ENCODE results near the gene BPNT1.
"Not testable (repeated sequence)": the region's sequence is repeated elsewhere in the genome, so short reads cannot be mapped to it uniquely, and the experiment has no call there.

Gene BPNT1

DNA sequence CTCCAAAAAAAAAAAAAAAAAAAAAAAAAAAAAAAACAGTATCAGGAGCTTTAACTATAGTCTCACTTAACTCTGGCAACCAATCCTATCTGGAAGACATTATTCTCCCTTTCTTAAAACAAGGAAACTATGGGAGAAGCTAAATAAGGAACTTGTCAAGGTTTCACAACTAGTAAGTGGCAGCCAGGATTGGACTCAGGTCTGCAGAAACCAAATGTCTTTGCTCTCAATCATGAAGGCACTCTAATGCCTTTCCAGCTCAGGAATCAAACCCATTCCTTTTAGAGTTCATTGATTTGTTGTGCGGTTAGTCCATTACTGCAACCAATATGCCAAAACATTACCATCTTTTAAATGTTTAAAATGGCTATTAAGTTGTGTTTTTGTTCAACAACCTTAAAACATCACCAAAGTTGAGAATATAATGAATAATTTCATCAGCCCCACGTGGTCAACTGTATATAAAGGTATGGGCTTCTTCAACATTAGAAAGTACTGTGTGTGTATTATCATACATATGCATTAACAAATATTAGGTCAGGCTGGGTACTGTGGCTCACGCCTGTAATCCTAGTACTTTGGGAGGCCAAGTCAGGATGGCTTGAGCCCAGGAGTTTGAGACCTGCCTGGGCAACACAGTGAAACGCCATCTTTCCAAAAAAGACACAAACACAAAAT lies 44.8 kb downstream of the BPNT1 start:
- peaks cover 64% of the 10 kb centered on the region for H3K36me3 Mint-ChIP-seq
- H3K9me3 Mint-ChIP-seq = no peaks in the 10 kb centered on the region
- H3K4me1 Mint-ChIP-seq = peaks cover 15% of the 10 kb centered on the region
- DNase-seq (ENCODE audit: low spot score in 2 of 2) = peak in 1 of 2 donors; percentile 60
- H3K27ac Mint-ChIP-seq = peak overlapping the region; percentile 97
- H3K4me3 Mint-ChIP-seq = peak overlapping the region; percentile 84
- ATAC-seq = no peak

GRCh38 chr1:220043646-220044045 lies 45.9 kb downstream of the BPNT1 start:
- DNase-seq (ENCODE audit: low spot score in 2 of 2) (no peak), ATAC-seq (no peak)
- peak overlapping the region; percentile 84 for H3K4me3 Mint-ChIP-seq
- H3K36me3 Mint-ChIP-seq = peaks cover 76% of the 10 kb centered on the region
- H3K4me1 Mint-ChIP-seq = peaks cover 19% of the 10 kb centered on the region
- no peaks in the 10 kb centered on the region for H3K9me3 Mint-ChIP-seq
- H3K27ac Mint-ChIP-seq = peak overlapping the region; percentile 60

DNA sequence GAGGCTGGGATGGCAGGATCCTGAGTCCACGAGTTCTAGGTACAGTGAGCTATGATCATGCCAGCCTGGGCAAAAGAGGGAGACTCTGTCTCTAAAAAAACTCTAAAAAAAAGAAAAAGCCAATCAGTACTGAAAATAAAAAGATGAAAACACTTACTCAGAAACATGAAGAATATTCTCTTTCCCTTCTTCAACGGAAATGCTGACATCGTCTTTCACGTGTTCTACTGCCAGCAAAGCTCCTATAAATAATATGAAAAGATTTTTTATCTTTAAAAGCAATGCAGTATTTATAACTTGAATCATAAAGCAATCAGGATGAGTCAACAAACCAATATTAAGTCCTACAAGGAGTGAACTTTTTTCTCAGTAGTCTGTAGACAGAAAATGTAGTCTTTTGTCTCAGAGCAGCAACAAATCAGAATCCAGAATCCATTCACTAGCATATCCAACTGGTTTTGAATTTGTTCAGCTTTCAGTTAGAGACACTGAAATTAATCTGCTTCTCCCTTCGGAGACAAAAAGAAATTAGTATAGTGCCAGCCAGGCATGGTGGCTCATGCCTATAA lies 49.5 kb downstream of the BPNT1 start:
- peaks cover 40% of the 10 kb centered on the region for H3K4me1 Mint-ChIP-seq
- H3K4me3 Mint-ChIP-seq = no peak overlapping the region
- ATAC-seq (no peak), DNase-seq (ENCODE audit: low spot score in 2 of 2) (no peak)
- H3K36me3 Mint-ChIP-seq = peaks cover 93% of the 10 kb centered on the region
- no peaks in the 10 kb centered on the region for H3K9me3 Mint-ChIP-seq
- peak overlapping the region; percentile 17 for H3K27ac Mint-ChIP-seq

- ATAC-seq (no peak), DNase-seq (ENCODE audit: low spot score in 2 of 2) (no peak)
- H3K27ac Mint-ChIP-seq = peak overlapping the region; percentile 30
- H3K4me3 Mint-ChIP-seq = no peak overlapping the region
- peaks cover 100% of the 10 kb centered on the region for H3K36me3 Mint-ChIP-seq
- no peaks in the 10 kb centered on the region for H3K9me3 Mint-ChIP-seq
- peaks cover 37% of the 10 kb centered on the region for H3K4me1 Mint-ChIP-seq
Measured at GRCh38 chr1:220038640-220039039, 50.9 kb downstream of the BPNT1 start.

- not testable (repeated sequence) for H3K4me3 Mint-ChIP-seq; H3K9me3 Mint-ChIP-seq; H3K27ac Mint-ChIP-seq; DNase-seq (ENCODE audit: low spot score in 2 of 2)
- H3K4me1 Mint-ChIP-seq = peaks cover 28% of the 10 kb centered on the region
- ATAC-seq = peak; percentile 75
- peaks cover 100% of the 10 kb centered on the region for H3K36me3 Mint-ChIP-seq
Measured at GRCh38 chr1:220037810-220038209, 51.8 kb downstream of the BPNT1 start.

DNA sequence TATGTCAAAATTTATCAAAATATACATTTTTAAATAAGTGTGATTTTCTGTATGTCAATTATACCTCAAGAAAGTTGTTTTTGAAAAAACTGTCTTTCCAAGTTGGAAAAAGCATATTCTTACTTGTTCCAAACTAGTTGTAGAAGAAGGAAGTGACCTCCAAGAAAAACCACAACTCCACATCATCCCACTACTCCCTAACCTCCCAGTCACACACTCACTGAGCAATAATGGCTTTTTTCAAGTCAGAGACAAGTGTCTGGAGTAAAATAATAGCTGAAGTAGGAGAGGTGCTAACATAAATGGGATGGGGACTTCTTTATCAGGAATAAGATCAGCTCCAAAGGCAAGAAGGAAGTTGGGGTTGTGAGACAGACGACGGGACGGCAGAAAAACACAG lies 56.7 kb downstream of the BPNT1 start:
- H3K4me3 Mint-ChIP-seq = no peak overlapping the region
- peaks cover 23% of the 10 kb centered on the region for H3K4me1 Mint-ChIP-seq
- no peaks in the 10 kb centered on the region for H3K9me3 Mint-ChIP-seq
- H3K27ac Mint-ChIP-seq = peak overlapping the region; percentile 40
- peaks cover 100% of the 10 kb centered on the region for H3K36me3 Mint-ChIP-seq
- no peak for ATAC-seq
- DNase-seq (ENCODE audit: low spot score in 2 of 2) = no peak

DNA sequence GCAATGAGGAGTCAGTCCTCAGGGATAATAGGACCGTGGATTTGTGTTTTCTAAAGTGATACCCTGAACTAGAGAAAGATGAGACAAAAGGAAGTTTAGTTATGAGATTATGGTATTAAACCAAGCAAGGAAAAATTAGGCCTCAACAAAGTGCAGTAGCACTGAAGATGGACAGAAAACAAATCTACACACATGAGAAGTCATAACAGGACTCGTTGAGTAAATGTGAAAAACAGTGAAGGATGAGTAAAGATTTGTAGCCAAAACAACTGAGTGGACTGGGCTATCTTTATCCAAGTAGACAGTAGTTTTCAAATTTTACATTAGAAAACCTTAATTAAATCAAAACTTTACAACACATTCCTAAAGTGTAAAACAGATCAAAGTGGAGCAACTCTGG lies 58.3 kb downstream of the BPNT1 start:
- peak; percentile 80 for ATAC-seq
- DNase-seq (ENCODE audit: low spot score in 2 of 2) = no peak
- no peaks in the 10 kb centered on the region for H3K9me3 Mint-ChIP-seq
- H3K4me3 Mint-ChIP-seq = no peak overlapping the region
- peaks cover 11% of the 10 kb centered on the region for H3K4me1 Mint-ChIP-seq
- peaks cover 100% of the 10 kb centered on the region for H3K36me3 Mint-ChIP-seq
- no peak overlapping the region for H3K27ac Mint-ChIP-seq

GRCh38 chr1:220028346-220028895 lies 61.2 kb downstream of the BPNT1 start:
- H3K9me3 Mint-ChIP-seq = no peaks in the 10 kb centered on the region
- H3K4me3 Mint-ChIP-seq = no peak overlapping the region
- peaks cover 100% of the 10 kb centered on the region for H3K36me3 Mint-ChIP-seq
- no peak overlapping the region for H3K27ac Mint-ChIP-seq
- H3K4me1 Mint-ChIP-seq = peaks cover 8% of the 10 kb centered on the region
- DNase-seq (ENCODE audit: low spot score in 2 of 2) (no peak), ATAC-seq (no peak)

- Mint-ChIP-seq H3K4me1 (peaks cover 21% of the 10 kb centered on the region), H3K4me3 (no peak overlapping the region), H3K27ac (no peak overlapping the region), H3K36me3 (peaks cover 100% of the 10 kb centered on the region), H3K9me3 (no peaks in the 10 kb centered on the region)
- no peak for ATAC-seq
- no peak for DNase-seq (ENCODE audit: low spot score in 2 of 2)
Measured at GRCh38 chr1:220019071-220019470, 70.5 kb downstream of the BPNT1 start.

DNA sequence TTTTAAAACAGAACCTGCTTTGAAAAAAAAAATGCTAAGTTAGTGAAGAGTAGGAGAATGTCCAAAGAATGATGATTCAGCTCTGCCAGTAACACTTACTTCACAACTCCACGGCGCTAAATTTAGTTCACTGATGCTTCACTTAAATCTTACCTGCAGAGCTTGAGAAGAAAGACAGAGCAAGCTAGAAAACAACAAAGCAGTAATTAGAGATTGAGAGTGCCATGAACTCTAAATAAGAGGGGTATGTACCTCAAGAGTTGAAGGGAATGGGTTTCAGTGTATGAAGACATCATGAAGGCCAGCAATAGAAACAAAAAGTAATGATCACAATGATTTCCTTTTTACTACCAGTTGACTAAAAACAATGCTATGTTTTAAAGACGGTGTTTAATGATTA lies 76.1 kb downstream of the BPNT1 start:
- Mint-ChIP-seq H3K4me3 (peak overlapping the region; percentile 2), H3K27ac (peak overlapping the region; percentile 92), H3K4me1 (peaks cover 30% of the 10 kb centered on the region), H3K9me3 (no peaks in the 10 kb centered on the region), H3K36me3 (peaks cover 100% of the 10 kb centered on the region)
- ATAC-seq = no peak
- no peak for DNase-seq (ENCODE audit: low spot score in 2 of 2)

- Mint-ChIP-seq H3K36me3 (peaks cover 100% of the 10 kb centered on the region), H3K4me3 (no peak overlapping the region), H3K4me1 (peaks cover 30% of the 10 kb centered on the region), H3K9me3 (no peaks in the 10 kb centered on the region), H3K27ac (peak overlapping the region; percentile 49)
- ATAC-seq (no peak), DNase-seq (ENCODE audit: low spot score in 2 of 2) (no peak)
Measured at GRCh38 chr1:220012259-220012658, 77.3 kb downstream of the BPNT1 start.

DNA sequence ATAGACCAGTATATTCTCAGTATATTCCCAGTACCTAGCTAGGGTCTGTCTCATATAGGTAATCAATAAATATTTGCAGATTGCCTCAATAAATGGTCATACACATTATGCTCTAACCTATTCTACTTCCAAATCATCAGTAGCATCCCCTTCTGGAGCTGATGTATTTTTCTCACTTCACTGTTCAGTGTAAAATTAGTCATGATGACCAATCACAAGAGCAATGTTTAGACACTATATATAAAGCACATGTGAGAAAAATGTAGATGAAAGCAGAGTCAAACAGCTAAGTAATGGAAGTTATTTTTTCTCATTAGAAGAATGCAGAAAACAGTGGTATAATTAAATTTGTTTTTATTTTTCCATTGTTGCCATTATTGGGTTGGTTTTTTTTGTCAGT lies 78.0 kb downstream of the BPNT1 start:
- Mint-ChIP-seq H3K9me3 (no peaks in the 10 kb centered on the region), H3K4me1 (peaks cover 30% of the 10 kb centered on the region), H3K4me3 (no peak overlapping the region), H3K36me3 (peaks cover 100% of the 10 kb centered on the region), H3K27ac (no peak overlapping the region)
- DNase-seq (ENCODE audit: low spot score in 2 of 2) (no peak), ATAC-seq (peak; percentile 37)
